ENCODE data around the gene DUSP5.

DNA sequence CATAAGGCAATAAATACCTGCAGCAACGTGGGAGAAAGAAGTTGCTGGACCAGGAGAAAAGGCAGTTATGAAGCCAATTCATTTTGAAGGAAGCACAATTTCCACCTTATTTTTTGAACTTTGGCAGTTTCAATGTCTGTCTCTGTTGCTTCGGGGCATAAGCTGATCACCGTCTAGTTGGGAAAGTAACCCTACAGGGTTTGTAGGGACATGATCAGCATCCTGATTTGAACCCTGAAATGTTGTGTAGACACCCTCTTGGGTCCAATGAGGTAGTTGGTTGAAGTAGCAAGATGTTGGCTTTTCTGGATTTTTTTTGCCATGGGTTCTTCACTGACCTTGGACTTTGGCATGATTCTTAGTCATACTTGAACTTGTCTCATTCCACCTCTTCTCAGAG, 13.0 kb downstream of the DUSP5 start:
- TF ChIP-seq, protein P1, sequence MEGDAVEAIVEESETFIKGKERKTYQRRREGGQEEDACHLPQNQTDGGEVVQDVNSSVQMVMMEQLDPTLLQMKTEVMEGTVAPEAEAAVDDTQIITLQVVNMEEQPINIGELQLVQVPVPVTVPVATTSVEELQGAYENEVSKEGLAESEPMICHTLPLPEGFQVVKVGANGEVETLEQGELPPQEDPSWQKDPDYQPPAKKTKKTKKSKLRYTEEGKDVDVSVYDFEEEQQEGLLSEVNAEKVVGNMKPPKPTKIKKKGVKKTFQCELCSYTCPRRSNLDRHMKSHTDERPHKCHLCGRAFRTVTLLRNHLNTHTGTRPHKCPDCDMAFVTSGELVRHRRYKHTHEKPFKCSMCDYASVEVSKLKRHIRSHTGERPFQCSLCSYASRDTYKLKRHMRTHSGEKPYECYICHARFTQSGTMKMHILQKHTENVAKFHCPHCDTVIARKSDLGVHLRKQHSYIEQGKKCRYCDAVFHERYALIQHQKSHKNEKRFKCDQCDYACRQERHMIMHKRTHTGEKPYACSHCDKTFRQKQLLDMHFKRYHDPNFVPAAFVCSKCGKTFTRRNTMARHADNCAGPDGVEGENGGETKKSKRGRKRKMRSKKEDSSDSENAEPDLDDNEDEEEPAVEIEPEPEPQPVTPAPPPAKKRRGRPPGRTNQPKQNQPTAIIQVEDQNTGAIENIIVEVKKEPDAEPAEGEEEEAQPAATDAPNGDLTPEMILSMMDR (IDR thresholded peaks at IDR 0.05): no peak
- TF ChIP-seq POLR2A (IDR thresholded peaks at IDR 0.05): no peak

All from uterus (tissue), 2 donors.